ENCODE data around the gene PPFIBP1.
"Not testable (repeated sequence)": the region's sequence is repeated elsewhere in the genome, so short reads cannot be mapped to it uniquely, and the experiment has no call there.

PPFIBP1 gene

GRCh38 chr12:27655476-27655875 is 131.5 kb downstream of the PPFIBP1 start:
- not testable (repeated sequence) for DNase-seq (ENCODE audit: low spot score); FAIRE-seq

GRCh38 chr12:27657296-27657695 is 133.3 kb downstream of the PPFIBP1 start:
- FAIRE-seq = no peak

GRCh38 chr12:27665704-27666103 is 141.7 kb downstream of the PPFIBP1 start:
- no peak for FAIRE-seq

More at GRCh38 chr12:27657296-27657695, 133.3 kb downstream of the PPFIBP1 start:
- no peak for DNase-seq (ENCODE audit: low spot score)

GRCh38 chr12:27666510-27666909 is 142.5 kb downstream of the PPFIBP1 start:
- FAIRE-seq (no peak), DNase-seq (ENCODE audit: low spot score) (no peak)

More at GRCh38 chr12:27665704-27666103, 141.7 kb downstream of the PPFIBP1 start:
- DNase-seq (ENCODE audit: low spot score) = no peak

- FAIRE-seq (no peak), DNase-seq (ENCODE audit: low spot score) (peak; percentile 57)
Measured at GRCh38 chr12:27667540-27667939, 143.5 kb downstream of the PPFIBP1 start.

- FAIRE-seq = no peak
- no peak for DNase-seq (ENCODE audit: low spot score)
Measured at GRCh38 chr12:27672051-27672450, 148.0 kb downstream of the PPFIBP1 start.

GRCh38 chr12:27672643-27673042 is 148.6 kb downstream of the PPFIBP1 start:
- DNase-seq (ENCODE audit: low spot score) (no peak), FAIRE-seq (no peak)

GRCh38 chr12:27673101-27673718 is 149.2 kb downstream of the PPFIBP1 start:
- FAIRE-seq = no peak

GRCh38 chr12:27674989-27675388 is 151.0 kb downstream of the PPFIBP1 start:
- DNase-seq (ENCODE audit: low spot score) (no peak), FAIRE-seq (no peak)

More at GRCh38 chr12:27673101-27673718, 149.2 kb downstream of the PPFIBP1 start:
- no peak for DNase-seq (ENCODE audit: low spot score)

- DNase-seq (ENCODE audit: low spot score) = no peak
- no peak for FAIRE-seq
Measured at GRCh38 chr12:27680619-27681018, 156.6 kb downstream of the PPFIBP1 start.

GRCh38 chr12:27682534-27682933 is 158.5 kb downstream of the PPFIBP1 start:
- DNase-seq (ENCODE audit: low spot score) (no peak), FAIRE-seq (no peak)

- DNase-seq (ENCODE audit: low spot score) = no peak
- no peak for FAIRE-seq
Measured at GRCh38 chr12:27685274-27685673, 161.3 kb downstream of the PPFIBP1 start.

- no peak for DNase-seq (ENCODE audit: low spot score)
- no peak for FAIRE-seq
Measured at GRCh38 chr12:27686147-27686546, 162.1 kb downstream of the PPFIBP1 start.

GRCh38 chr12:27688671-27689070 is 164.7 kb downstream of the PPFIBP1 start:
- FAIRE-seq (no peak), DNase-seq (ENCODE audit: low spot score) (no peak)

GRCh38 chr12:27689558-27690180 is 165.7 kb downstream of the PPFIBP1 start:
- no peak for FAIRE-seq
- no peak for DNase-seq (ENCODE audit: low spot score)

- no peak for FAIRE-seq
Measured at GRCh38 chr12:27693403-27693802, 169.4 kb downstream of the PPFIBP1 start.

GRCh38 chr12:27695556-27696292 is 171.7 kb downstream of the PPFIBP1 start:
- no peak for DNase-seq (ENCODE audit: low spot score)
- FAIRE-seq = no peak

More at GRCh38 chr12:27693403-27693802, 169.4 kb downstream of the PPFIBP1 start:
- DNase-seq (ENCODE audit: low spot score) = no peak

- FAIRE-seq (no peak), DNase-seq (ENCODE audit: low spot score) (no peak)
Measured at GRCh38 chr12:27696293-27696652, 172.3 kb downstream of the PPFIBP1 start, which contains the start of gene REP15. Gene REP15, plus strand, starts transcription at chr12:27696447. Its CDS starts 116 bp downstream, at chr12:27696563.

GRCh38 chr12:27696864-27697564 is 173.0 kb downstream of the PPFIBP1 start:
- DNase-seq (ENCODE audit: low spot score) (no peak), FAIRE-seq (no peak)

GRCh38 chr12:27703720-27704452 is 179.9 kb downstream of the PPFIBP1 start:
- DNase-seq (ENCODE audit: low spot score) = peak; percentile 50
- peak; percentile 52 for FAIRE-seq

- no peak for DNase-seq (ENCODE audit: low spot score)
- FAIRE-seq = no peak
Measured at GRCh38 chr12:27705263-27705662, 181.3 kb downstream of the PPFIBP1 start.

Measured in RCC 7860 (cell line).